Neural cell (in vitro differentiated cells): ENCODE data around the gene TFIP11. TPM values are rescaled to one million over a fixed set of nuclear protein-coding genes. Genes with fewer than 3 reads are reported as not detected.

Experiments
- H2AFZ ChIP-seq: fragments of 200-600, 300-800 bp; sonication (generic), shearing (Covaris generic); 2 replicates; pipeline ENCODE4 v1.6.0; 2014; ENCODE audit warnings: low read depth, mild to moderate bottlenecking, antibody characterized with exemption, low read length, moderate library complexity
- H3F3A ChIP-seq: fragments of 200-600 bp; shearing (Covaris generic); 2 replicates; pipeline ENCODE4 v1.6.1; 2016; ENCODE audit warnings: mild to moderate bottlenecking, moderate library complexity, mixed read lengths, antibody characterized with exemption, low read length; ENCODE audit not compliant: insufficient read depth, poor library complexity, severe bottlenecking
- H3K27ac ChIP-seq: fragments of 200-600, 300-800 bp; sonication (generic), shearing (Covaris generic); 2 replicates; pipeline ENCODE4 v1.5.1; 2014; ENCODE audit warnings: mild to moderate bottlenecking, low read length, moderate library complexity
- H3K27me3 ChIP-seq: fragments of 300-800, 200-600 bp; sonication (generic), shearing (Covaris generic); 2 replicates; pipeline ENCODE4 v1.6.0; 2014; ENCODE audit warnings: mild to moderate bottlenecking, low read depth, low read length, moderate library complexity; ENCODE audit not compliant: insufficient read depth
- H3K36me3 ChIP-seq: fragments of 300-800, 200-600 bp; sonication (generic), shearing (Covaris generic); 2 replicates; pipeline ENCODE4 v1.5.1; 2014; ENCODE audit warnings: mild to moderate bottlenecking, antibody characterized with exemption, low read length, moderate library complexity; ENCODE audit not compliant: insufficient read depth
- H3K4me2 ChIP-seq: fragments of 300-800, 200-600 bp; sonication (generic), shearing (Covaris generic); 2 replicates; pipeline ENCODE4 v1.6.0; 2014; ENCODE audit warnings: mild to moderate bottlenecking, low read length
- H3K4me3 ChIP-seq: fragments of 300-800, 200-600 bp; sonication (generic), shearing (Covaris generic); 2 replicates; pipeline ENCODE4 v1.5.1; 2014; ENCODE audit warnings: mild to moderate bottlenecking, low read length, moderate library complexity
- H3K79me2 ChIP-seq: fragments of 200-600 bp; shearing (Covaris generic); replicated peaks from 2 replicates; pipeline ENCODE4 v1.6.0; 2014; ENCODE audit warnings: mild to moderate bottlenecking, low read length, moderate library complexity; ENCODE audit not compliant: insufficient read depth
- H3K9ac ChIP-seq: fragments of 300-800, 200-600 bp; sonication (generic), shearing (Covaris generic); 2 replicates; pipeline ENCODE4 v1.6.1; 2016; ENCODE audit warnings: mild to moderate bottlenecking, low read length, mixed read lengths
- H3K9me2 ChIP-seq: fragments of 200-600 bp; shearing (Covaris generic); 2 replicates; pipeline ENCODE4 v1.6.1; 2016; ENCODE audit warnings: mild to moderate bottlenecking, low read length, mixed read lengths; ENCODE audit not compliant: insufficient read depth
- H3K9me3 ChIP-seq: fragments of 200-600, 300-800 bp; sonication (generic), shearing (Covaris generic); 2 replicates; pipeline ENCODE4 v1.6.1; 2016; ENCODE audit warnings: mild to moderate bottlenecking, mixed run types, low read length, moderate library complexity, mixed read lengths
- H4K20me1 ChIP-seq: fragments of 200-600 bp; shearing (Covaris generic); 2 replicates; pipeline ENCODE4 v1.6.1; 2016; ENCODE audit warnings: mild to moderate bottlenecking, mixed run types; ENCODE audit not compliant: insufficient read depth
- CTCF ChIP-seq: fragments of 450-650 bp; IDR thresholded peaks from 2 replicates; pipeline ENCODE4 v1.5.1; 2014; ENCODE audit warnings: antibody characterized with exemption, mild to moderate bottlenecking, moderate library complexity; ENCODE audit not compliant: poor library complexity, severe bottlenecking
- EP300 ChIP-seq: fragments of 450-650 bp; conservative IDR thresholded peaks from 2 replicates; pipeline ENCODE4 v1.6.1; 2014; ENCODE audit warnings: antibody characterized with exemption, mild to moderate bottlenecking, moderate library complexity; ENCODE audit not compliant: poor library complexity, severe bottlenecking
- EZH2 ChIP-seq: fragments of 200-600, 300-800 bp; shearing (Covaris generic), sonication (generic); IDR thresholded peaks from 2 replicates; pipeline ENCODE4 v1.6.1; 2014; ENCODE audit warnings: antibody characterized with exemption, low read length, borderline replicate concordance, mild to moderate bottlenecking; ENCODE audit not compliant: insufficient read depth, poor library complexity, severe bottlenecking
- MXI1 ChIP-seq: fragments of 450-650 bp; conservative IDR thresholded peaks from 2 replicates; pipeline ENCODE4 v1.6.1; 2014; ENCODE audit warnings: antibody characterized with exemption, mild to moderate bottlenecking; ENCODE audit not compliant: poor library complexity, severe bottlenecking
- POLR2AphosphoS5 ChIP-seq: IDR thresholded peaks from 2 replicates; pipeline ENCODE4 v1.6.1; 2012
- RAD21 ChIP-seq: fragments of 450-650 bp; conservative IDR thresholded peaks from 2 replicates; pipeline ENCODE4 v1.6.1; 2014; ENCODE audit warnings: antibody characterized with exemption, mild to moderate bottlenecking, moderate library complexity
- REST ChIP-seq: IDR thresholded peaks from 2 replicates; pipeline ENCODE4 v1.6.1; 2012; ENCODE audit warnings: borderline replicate concordance
- SMC3 ChIP-seq: fragments of 450-650 bp; conservative IDR thresholded peaks from 2 replicates; pipeline ENCODE4 v1.6.1; 2014; ENCODE audit warnings: antibody characterized with exemption, mild to moderate bottlenecking, moderate library complexity; ENCODE audit not compliant: poor library complexity
- TAF1 ChIP-seq: IDR thresholded peaks from 2 replicates; pipeline ENCODE4 v1.6.1; 2012; ENCODE audit warnings: low read depth
- polyA plus RNA-seq: library from polyadenylated mRNA; depleted of rRNA; stranded (reverse); fragments of >200 nt; gene quantifications from 2 replicates; pipeline ENCODE4 v1.2.3, GENCODE V29; 2014

The TFIP11 gene
- polyA plus RNA-seq, 1 donor from 2014 or later = 49.8 TPM

GRCh38 chr22:26559961-26560575 is 47.8 kb upstream of the TFIP11 start:
- no peaks in the 10 kb centered on the region for H3K36me3 ChIP-seq
- H4K20me1 ChIP-seq = no peaks in the 10 kb centered on the region
- H3K9ac ChIP-seq = no peak overlapping the region
- H3K27me3 ChIP-seq = no peaks in the 10 kb centered on the region
- H3K9me3 ChIP-seq = no peaks in the 10 kb centered on the region
- no peaks in the 10 kb centered on the region for H3K9me2 ChIP-seq
- H3K27ac ChIP-seq = no peak overlapping the region
- H3F3A ChIP-seq = no peaks in the 10 kb centered on the region
- H3K4me2 ChIP-seq = no peak overlapping the region
- no peaks in the 10 kb centered on the region for H3K79me2 ChIP-seq
- no peak for TF ChIP-seq EP300
- TF ChIP-seq SMC3 = no peak
- TF ChIP-seq TAF1 = no peak
- no peak for TF ChIP-seq RAD21
- no peak for TF ChIP-seq REST
- TF ChIP-seq MXI1 = no peak
- H3K4me3 ChIP-seq = no peak overlapping the region
- H2AFZ ChIP-seq = no peak overlapping the region

- H3K79me2 ChIP-seq = no peaks in the 10 kb centered on the region
- no peaks in the 10 kb centered on the region for H4K20me1 ChIP-seq
- no peaks in the 10 kb centered on the region for H3K9me3 ChIP-seq
- H3K9ac ChIP-seq = no peak overlapping the region
- H2AFZ ChIP-seq = no peak overlapping the region
- H3K27me3 ChIP-seq = no peaks in the 10 kb centered on the region
- no peaks in the 10 kb centered on the region for H3K9me2 ChIP-seq
- H3F3A ChIP-seq = no peaks in the 10 kb centered on the region
- H3K27ac ChIP-seq = no peak overlapping the region
- TF ChIP-seq REST (no peak), MXI1 (no peak), POLR2AphosphoS5 (no peak), CTCF (no peak), EZH2 (no peak), SMC3 (no peak), TAF1 (no peak), EP300 (no peak), RAD21 (no peak)
- H3K36me3 ChIP-seq = no peaks in the 10 kb centered on the region
- H3K4me2 ChIP-seq = no peak overlapping the region
- H3K4me3 ChIP-seq = no peak overlapping the region
Measured at GRCh38 chr22:26558248-26558895, 46.1 kb upstream of the TFIP11 start.
